Gastrocnemius medialis (tissue), 4 donors: ENCODE results near the gene SAPCD1. TPM values are rescaled to one million over a fixed set of nuclear protein-coding genes. Genes with fewer than 3 reads are reported as not detected.

ENCODE experiments used
- ATAC-seq, 2 donors: fragments of 150-250 bp; one replicate each; pipeline ENCODE4 v1.9.1; 2016
- DNase-seq, 2 donors: peaks; one replicate each; pipeline ENCODE4 v3.0.0-alpha.2; 2019
- H3K27ac ChIP-seq, 4 donors: fragments of 200-600 bp; sonication (generic); 1 replicate in 1 of 4; 2 replicates in 3 of 4; pipeline ENCODE4 v1.5.1; 2016 to 2018; ENCODE audit warnings: mild to moderate bottlenecking in 2 of 4, moderate library complexity in 1 of 4
- H3K27me3 ChIP-seq, 3 donors: fragments of 200-600 bp; sonication (generic) in 2 of 3; 1 replicate in 1 of 3; 2 replicates in 2 of 3; pipeline versions ENCODE4 v1.5.1 to v1.6.0; 2016 to 2019; ENCODE audit warnings: mild to moderate bottlenecking in 1 of 3, moderate library complexity in 1 of 3
- H3K36me3 ChIP-seq, 2 donors: fragments of 200-600 bp; sonication (generic) in 1 of 2; one replicate each; pipeline ENCODE4 v1.5.1; 2017 to 2018
- H3K4me1 ChIP-seq, 2 donors: fragments of 200-600 bp; sonication (generic) in 1 of 2; one replicate each; pipeline ENCODE4 v1.5.1; 2016 to 2017; ENCODE audit warnings: mild to moderate bottlenecking in 2 of 2
- H3K4me3 ChIP-seq, 4 donors: fragments of 200-600 bp; sonication (generic) in 3 of 4; 1 replicate in 1 of 4; 2 replicates in 3 of 4; pipeline ENCODE4 v1.5.1; 2016 to 2019; ENCODE audit warnings: mild to moderate bottlenecking in 2 of 4
- H3K9me3 ChIP-seq, 3 donors: fragments of 200-600 bp; sonication (generic) in 2 of 3; 1 replicate in 1 of 3; 2 replicates in 2 of 3; pipeline ENCODE4 v1.5.1; 2016 to 2019
- CTCF ChIP-seq, 5 experiments: fragments of 450-650 bp in 3 of 5; fragments of 200-600 bp in 2 of 5; sonication (generic) in 2 of 5; IDR thresholded peaks in 4 of 5; conservative IDR thresholded peaks in 1 of 5; 1 replicate in 4 of 5; 2 replicates in 1 of 5; pipeline ENCODE4 v1.5.1; 2016 to 2019; ENCODE audit warnings: antibody characterized with exemption in 5 of 5, mild to moderate bottlenecking in 3 of 5, moderate library complexity in 3 of 5
- POLR2A ChIP-seq, 2 donors: fragments of 450-650 bp; IDR thresholded peaks; one replicate each; pipeline ENCODE4 v1.6.1; 2017; ENCODE audit warnings: antibody characterized with exemption in 2 of 2, mild to moderate bottlenecking in 2 of 2, moderate library complexity in 2 of 2
- in situ Hi-C, 4 donors: fragments of 200-750 bp; cut with MboI; loops; one replicate each; pipeline versions ENCODE4 v1.15.0 to v1.8.0; 2017; ENCODE audit warnings: low sequenced_read_pairs in 4 of 4
- intact Hi-C: fragments of 100-400 bp; cut with DNase I; formaldehyde crosslinking; loops from one replicate; pipeline ENCODE4 v1.15.1; 2023; ENCODE audit warnings: low total_unique reads
- total RNA-seq, 4 donors: library from RNA; depleted of rRNA; stranded (reverse); fragments of >200 nt; gene quantifications; one replicate each; pipeline versions ENCODE4 v1.1.0 to v1.2.3, GENCODE V29; 2016

SAPCD1 gene
- total RNA-seq, 4 donors from 2014 or later: not detected

DNA sequence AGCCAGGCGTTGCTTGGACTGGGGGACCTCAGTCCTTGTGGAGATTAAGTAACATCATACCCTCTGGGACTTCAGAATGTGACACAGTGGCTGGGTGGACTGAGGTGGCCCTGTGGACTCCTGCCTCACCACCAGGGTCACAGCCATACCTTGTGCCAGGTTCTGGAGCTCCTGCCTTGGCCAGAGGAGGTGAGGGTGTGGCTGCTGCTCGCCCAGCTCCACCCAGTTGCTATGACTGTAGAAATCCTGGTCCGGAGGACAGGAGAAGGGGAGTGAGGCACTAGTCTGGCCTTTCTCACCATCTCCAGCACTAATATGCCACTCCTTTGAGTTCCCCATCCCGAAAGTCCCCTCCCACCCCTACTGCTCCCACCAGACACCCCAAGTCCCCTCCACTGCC lies 12.7 kb downstream of the SAPCD1 start:
- Histone ChIP-seq H3K9me3 (no peaks in the 10 kb centered on the region), H3K27ac (peak overlapping the region in 3 of 4 donors; percentile 18 to 88 (median 85)), H3K4me3 (no peak overlapping the region), H3K27me3 (no peaks in the 10 kb centered on the region), H3K36me3 (peaks cover 0 to 19% of the 10 kb centered on the region in 2 donors), H3K4me1 (peaks cover 11 to 17% of the 10 kb centered on the region in 2 donors)
- TF ChIP-seq CTCF (IDR thresholded peaks at IDR 0.05 in 4 of 5, conservative IDR thresholded peaks at IDR 0.05 in 1 of 5): no peak
- no peak for TF ChIP-seq POLR2A (IDR thresholded peaks at IDR 0.05)
- ATAC-seq (no peak), DNase-seq (no peak)
- intact Hi-C loops (loop anchor here (1.0 to 10.0 kb wide), 2 partner anchors 55 to 90 kb away; partner anchors contain the start of gene NEU1), in situ Hi-C loops (loop anchor here in 2 of 4 donors (10.0 kb wide), 1 partner anchor 60 kb away; no protein-coding TSS in a partner anchor)

- Histone ChIP-seq H3K27me3 (no peaks in the 10 kb centered on the region), H3K4me3 (no peak overlapping the region)
Measured at GRCh38 chr6:31775633-31776484, 13.4 kb downstream of the SAPCD1 start.

DNA sequence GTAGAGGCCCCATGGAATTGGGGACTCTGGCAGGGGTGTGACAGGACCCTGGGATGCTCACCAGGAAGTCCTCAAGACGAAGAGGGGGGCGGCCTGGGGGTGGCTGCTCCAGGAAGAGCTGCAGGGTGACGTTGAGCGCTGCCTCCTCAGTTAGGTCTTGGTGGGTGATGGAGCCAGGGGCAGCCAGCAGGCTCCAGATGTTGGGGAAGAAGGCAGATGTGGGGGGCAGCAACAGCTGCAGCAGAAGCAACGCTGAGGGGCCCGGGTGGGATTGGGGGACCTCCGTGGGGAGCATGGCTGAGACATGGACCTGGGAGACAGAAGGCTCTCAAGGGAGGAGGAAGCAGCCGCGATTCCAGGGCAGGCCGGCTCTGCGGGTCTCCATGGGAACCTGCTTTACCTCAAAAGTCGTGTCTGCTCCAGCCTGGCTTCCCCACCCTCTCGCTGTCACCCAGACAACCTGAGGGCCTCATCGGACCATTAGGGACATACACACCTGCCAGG lies 14.1 kb downstream of the SAPCD1 start:
- in situ Hi-C loops (loop anchor here in 2 of 4 donors (10.0 kb wide), 1 partner anchor 58 kb away; no protein-coding TSS in a partner anchor), intact Hi-C loops (loop anchor here (10.0 kb wide), 1 partner anchor 88 kb away; the partner anchor contains the start of gene NEU1)
- H3K27ac ChIP-seq: peak overlapping the region; percentile 83 to 88 (median 86)
- H3K36me3 ChIP-seq: peaks cover 0 to 30% of the 10 kb centered on the region in 2 donors
- no peaks in the 10 kb centered on the region for H3K27me3 ChIP-seq
- H3K9me3 ChIP-seq: no peaks in the 10 kb centered on the region
- no peak for TF ChIP-seq CTCF (IDR thresholded peaks at IDR 0.05 in 4 of 5, conservative IDR thresholded peaks at IDR 0.05 in 1 of 5)
- no peak for TF ChIP-seq POLR2A (IDR thresholded peaks at IDR 0.05)
- ATAC-seq (peak in 1 of 2 donors; percentile 6), DNase-seq (no peak)
- H3K4me1 ChIP-seq: peaks cover 11 to 17% of the 10 kb centered on the region in 2 donors
- peak overlapping the region; percentile 26 to 44 (median 37) for H3K4me3 ChIP-seq

More at GRCh38 chr6:31775633-31776484, 13.4 kb downstream of the SAPCD1 start:
- no peak for DNase-seq
- in situ Hi-C loops: loop anchor here in 2 of 4 donors (10.0 kb wide), 1 partner anchor 59 kb away; no protein-coding TSS in a partner anchor
- ATAC-seq: no peak
- no peaks in the 10 kb centered on the region for H3K9me3 ChIP-seq
- H3K27ac ChIP-seq: peak overlapping the region; percentile 83 to 88 (median 86)
- H3K36me3 ChIP-seq: peaks cover 0 to 25% of the 10 kb centered on the region in 2 donors
- TF ChIP-seq POLR2A (IDR thresholded peaks at IDR 0.05) (no peak), CTCF (IDR thresholded peaks at IDR 0.05 in 4 of 5, conservative IDR thresholded peaks at IDR 0.05 in 1 of 5) (no peak)
- peaks cover 11 to 17% of the 10 kb centered on the region in 2 donors for H3K4me1 ChIP-seq
- intact Hi-C loops: loop anchor here (1.0 to 10.0 kb wide), 2 partner anchors 54 to 89 kb away; partner anchors contain the start of gene NEU1

DNA sequence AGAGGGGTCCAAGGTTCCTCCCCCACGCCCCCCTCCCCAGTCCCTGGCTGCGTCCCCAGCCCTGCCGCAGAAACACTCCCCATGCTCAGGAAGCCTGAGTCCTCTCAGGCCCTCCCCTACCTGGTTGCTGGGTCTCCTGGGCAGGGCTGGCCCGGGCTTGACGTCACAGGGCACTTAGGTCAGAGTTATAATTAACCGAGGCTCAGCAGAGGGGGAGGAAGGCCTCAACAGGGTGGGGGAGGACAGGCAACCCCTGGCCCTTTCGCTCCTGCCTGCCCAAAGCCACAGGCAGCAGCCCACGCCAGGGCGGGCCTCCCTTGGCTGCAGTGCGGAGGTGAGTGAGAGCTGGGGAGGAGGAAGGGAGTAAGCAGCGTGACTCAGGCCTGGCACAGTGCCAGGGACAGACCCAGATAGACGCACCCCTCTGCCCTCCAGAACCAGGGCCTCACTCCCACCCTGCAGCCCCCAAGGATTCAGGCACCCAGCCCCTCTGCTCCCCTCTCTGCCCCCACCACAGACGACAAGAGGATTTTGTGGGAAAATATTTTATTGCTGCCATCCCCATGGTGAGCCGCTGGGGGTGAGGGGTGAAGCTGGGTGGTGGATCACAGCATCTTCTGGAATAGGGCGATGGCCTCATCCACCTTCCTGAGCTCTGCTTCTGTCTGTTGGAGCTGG lies 14.7 kb downstream of the SAPCD1 start, which contains the start of gene VWA7:
VWA7 (minus strand) TSS at position 340 of the 678 bp plus-strand sequence. CDS start 549 bp downstream, outside the sequence.
- in situ Hi-C loops: loop anchor here in 2 of 4 donors (10.0 kb wide), 1 partner anchor 58 kb away; no protein-coding TSS in a partner anchor

More for the DNA sequence above, 14.7 kb downstream of the SAPCD1 start, which contains the start of gene VWA7:
- TF ChIP-seq POLR2A (IDR thresholded peaks at IDR 0.05) (peak in 1 of 2 donors; percentile 31), CTCF (IDR thresholded peaks at IDR 0.05 in 4 of 5, conservative IDR thresholded peaks at IDR 0.05 in 1 of 5) (no peak)
- Histone ChIP-seq H3K4me1 (peaks cover 11 to 17% of the 10 kb centered on the region in 2 donors), H3K27me3 (no peaks in the 10 kb centered on the region), H3K9me3 (no peaks in the 10 kb centered on the region), H3K4me3 (peak within 1 kb of the TSS; percentile 26 to 44 (median 37)), H3K27ac (peak within 1 kb of the TSS; percentile 83 to 88 (median 86)), H3K36me3 (peaks cover 0 to 36% of the 10 kb centered on the region in 2 donors)
- intact Hi-C loops: loop anchor here (10.0 kb wide), 1 partner anchor 88 kb away; the partner anchor contains the start of gene NEU1
- ATAC-seq (peak; percentile 70 to 89), DNase-seq (peak; percentile 45 to 89)
